NCI-H1436 (cell line): Measurements from ENCODE around the gene FAM53B.
A peak's percentile ranks its signal among the peaks of the same experiment; 100 is the strongest.
"Not testable (repeated sequence)": the region's sequence is repeated elsewhere in the genome, so short reads cannot be mapped to it uniquely, and the experiment has no call there.

Experiments
- DNase-seq: peaks from one replicate; lab custom pipeline; 2025; lab: John Stamatoyannopoulos, UW

Gene FAM53B

DNA sequence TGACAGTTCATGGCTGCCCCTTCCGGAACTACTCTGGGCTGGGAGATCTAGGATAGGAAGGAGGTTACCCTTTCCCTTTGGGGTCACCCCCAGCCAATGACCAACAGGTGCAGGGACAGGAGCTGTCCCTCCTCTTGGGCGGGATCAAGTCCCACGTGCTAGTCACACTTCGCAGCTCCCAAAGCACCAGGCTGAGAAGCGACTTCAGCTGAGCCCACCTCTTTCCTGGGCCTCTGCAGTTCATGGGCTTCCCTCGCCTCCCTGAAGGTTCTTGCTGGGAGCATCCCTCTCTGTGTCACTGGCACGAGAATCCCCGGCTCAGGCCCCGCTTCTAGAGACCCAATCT is 115.5 kb downstream of the FAM53B start:
- DNase-seq = no peak

DNA sequence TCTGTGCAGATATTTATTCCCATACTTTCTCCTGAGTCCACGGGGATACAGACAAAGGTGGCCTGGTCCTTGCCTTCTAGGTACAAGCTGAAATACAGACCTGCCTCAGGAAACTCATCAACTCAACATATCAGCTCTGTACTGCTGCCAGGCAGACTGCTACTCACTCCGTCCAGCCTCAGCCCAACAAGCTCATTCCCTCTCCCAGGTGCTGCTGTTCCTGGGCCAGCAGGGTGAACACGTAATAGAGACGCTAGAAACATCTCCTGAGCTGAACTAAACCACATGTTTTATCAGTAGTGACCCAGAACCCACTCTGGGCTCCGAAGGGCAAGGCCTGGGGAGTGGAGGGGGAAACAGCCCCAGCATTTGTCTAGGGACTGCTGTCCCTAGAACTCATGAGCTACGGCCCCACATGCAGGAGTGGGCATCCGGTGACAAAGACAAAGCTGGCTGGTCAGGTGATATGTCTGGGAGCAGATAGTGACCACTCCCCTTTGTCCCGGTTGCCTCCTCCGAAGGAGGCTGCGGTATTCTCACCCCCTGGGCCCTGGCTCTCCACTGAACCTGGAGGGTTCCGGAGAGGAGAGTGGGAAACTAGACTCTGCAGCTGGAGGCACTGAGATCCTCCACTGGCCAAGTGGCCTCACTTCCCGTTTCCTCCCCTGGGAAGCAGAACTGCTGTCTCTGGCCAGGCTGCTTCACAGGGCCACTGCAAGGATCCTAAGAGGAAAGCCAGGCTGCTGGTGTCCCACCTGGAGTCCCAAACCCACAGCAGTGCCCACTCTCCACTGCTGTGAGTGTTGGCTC is 116.1 kb downstream of the FAM53B start:
- DNase-seq = no peak

DNA sequence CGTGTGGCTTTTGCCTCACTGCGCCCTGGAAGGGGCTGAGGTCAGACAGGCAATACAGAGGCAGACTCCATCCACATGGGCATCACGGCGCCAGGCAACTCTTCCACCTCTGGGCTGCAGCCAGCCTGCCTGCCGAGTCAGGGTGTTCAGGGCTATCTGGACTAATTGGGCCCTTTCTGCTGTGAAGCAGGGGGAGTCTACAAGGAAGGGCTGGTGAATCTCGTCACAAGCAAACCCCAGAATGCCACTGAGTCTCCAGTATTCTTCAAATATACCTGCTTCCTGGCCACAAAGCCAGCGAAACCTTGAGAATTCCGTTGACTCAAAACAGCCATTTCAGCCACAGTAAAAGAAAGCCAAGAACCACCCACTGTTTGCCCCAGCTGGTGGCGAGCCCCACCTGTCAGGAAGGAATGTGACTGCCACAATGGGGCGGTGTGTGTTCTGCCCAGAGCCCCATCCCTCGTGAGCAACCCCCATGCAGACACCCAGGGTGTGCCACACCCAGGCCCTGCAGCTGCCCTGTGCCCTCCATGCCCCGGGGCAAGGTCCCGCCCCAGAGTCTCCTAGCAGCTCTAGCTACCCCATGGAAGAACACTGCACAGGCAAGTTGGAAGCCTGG is 117.3 kb downstream of the FAM53B start:
- no peak for DNase-seq

DNA sequence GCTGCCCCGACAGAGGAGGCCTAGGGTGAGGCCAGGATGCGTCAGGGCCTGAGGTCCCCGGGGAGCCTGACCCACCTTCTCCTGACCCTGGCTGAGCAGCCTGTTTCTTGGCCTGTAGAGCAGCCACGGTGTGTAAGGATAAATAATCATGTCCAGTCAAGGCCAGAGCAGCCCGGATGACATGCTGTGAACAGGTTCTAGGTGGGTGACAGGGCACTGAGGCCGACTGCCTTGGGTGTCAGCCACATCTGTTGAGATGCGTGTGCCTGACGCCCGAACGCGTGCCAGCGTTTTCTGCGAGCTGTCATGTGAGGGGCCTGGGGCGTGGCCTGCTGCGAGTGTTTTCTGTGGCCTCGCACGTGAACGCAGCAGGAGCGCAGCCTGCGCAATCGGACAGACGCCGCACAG is 118.3 kb downstream of the FAM53B start:
- DNase-seq = no peak

DNA sequence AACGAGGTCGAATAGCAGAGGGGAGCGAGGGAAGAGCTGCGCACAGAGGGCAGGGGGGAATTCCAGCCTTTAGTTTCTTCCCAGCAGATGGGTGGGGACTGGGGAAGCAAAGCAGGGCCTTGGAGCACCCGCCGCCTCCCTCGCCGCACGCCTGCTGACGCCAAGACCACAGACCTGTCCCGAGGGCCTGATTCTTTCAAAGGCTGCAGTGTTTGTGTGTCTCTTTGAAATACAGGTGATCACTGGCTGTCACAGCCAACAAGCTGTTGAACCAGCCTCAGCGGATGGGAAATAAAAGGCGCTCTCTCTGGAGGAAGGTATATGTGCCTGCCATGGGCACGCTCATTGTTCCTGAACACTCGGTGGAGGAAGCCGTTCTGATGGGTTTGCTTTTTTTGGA is 119.3 kb downstream of the FAM53B start:
- peak; percentile 38 for DNase-seq

DNA sequence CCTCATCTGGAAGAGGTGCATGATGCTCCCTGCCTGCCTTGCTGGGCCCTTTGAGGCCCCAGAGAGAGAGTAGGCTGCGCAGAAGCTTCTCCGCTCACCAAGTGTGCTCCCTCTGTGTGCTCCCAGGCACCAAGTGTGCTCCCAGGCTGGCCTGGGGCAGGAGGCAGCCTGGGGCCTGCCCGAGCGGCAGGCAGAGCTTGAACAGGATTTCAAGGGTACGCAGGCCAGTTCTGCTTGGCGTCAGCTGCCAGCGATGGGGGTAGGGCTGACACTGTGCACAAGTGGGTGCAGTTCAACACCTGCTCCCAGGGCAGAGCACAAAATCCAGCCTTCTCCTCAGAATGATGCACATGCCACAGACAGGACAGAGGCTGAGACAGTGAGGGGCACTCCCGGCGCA is 119.7 kb downstream of the FAM53B start:
- peak; percentile 23 for DNase-seq

DNA sequence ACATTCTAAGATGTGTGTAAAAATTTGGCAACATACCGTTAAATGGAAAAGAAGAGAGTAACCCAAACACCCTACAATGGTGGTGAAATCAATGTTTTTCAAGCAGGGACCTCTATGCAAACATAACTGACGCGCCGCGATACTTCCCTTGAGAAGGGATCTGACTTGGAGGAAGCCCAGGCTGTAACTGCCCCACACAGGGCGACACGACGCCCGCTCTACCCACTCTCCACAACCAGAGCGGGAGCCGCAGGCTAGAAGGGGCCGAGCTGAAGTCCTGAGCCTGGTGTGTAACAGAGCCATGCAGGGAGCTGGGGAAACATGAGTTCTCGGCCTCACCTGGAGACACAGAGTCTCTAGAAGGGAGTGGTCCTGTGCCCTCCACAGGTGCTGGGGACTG is 120.2 kb downstream of the FAM53B start:
- no peak for DNase-seq

DNA sequence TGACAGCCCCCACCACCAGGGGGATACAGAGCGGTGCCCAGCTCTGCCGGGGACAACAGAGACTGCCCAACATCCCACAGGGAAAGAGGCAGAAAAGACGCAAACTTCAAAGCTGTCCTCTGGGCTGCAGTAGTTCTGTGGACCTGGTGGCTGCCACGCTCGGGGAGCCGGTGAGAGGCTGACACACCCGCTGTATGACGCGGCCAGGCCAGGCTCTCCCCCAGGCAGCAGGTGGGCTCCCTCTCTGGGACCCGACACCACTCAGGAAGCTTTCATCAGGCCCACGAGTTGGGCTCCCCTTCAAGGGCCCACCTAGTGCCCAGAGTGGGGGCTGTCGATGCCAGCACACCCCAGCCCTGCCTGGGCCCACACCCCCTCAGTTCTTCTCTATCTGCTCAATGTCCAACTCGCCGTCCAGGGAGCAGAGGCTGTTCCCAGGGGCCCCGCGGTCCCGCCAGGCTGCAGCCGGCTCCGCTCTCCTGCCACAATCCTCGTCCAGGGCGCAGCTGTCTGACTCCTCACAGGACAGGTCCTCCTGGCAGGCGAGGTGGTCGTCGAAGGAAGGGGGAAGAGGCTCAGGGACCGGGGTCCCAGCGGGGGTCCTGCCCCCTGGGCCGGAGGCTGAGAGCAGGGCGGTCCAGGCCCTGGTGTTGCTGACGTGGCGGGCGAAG is 121.2 kb downstream of the FAM53B start:
- no peak for DNase-seq

DNA sequence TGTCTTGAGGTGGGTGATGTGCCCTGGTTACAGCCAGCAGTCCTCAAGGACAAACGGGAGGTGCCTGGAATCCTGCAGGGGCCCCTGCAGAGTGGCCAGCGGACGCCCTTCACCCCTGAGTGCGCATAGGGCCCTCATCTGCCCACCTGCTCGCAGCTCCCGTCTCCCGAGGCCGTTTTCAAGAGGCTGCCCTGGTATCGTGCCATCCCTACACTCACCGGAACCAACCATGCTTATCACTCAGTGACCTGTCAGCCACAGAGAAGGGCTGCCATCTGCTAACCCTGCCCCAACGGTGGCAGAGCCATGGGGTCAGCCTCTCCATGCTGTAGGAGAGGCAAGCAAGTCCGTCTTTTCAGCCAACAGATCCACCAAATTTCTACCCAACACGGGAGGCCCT is 122.0 kb downstream of the FAM53B start:
- DNase-seq = no peak

DNA sequence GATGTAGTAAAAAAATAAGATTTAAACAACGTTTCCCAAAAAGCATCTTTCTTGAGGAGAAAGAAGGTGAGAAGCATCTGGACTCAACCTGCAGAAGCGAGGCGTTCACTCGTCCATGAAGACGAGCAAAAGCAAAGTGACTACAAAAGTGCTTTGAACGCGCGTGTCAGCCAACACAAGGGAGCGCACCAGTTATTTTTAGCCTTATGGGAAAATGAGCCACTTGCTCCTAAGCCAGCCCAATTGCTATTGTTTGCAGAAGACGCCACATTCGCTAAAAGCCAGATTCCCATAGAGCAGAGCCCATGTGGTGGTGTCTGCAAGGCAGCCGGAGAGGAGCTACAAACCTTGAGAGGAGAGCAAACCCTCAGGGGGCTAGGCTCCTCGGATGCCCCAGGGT is 122.5 kb downstream of the FAM53B start:
- DNase-seq = no peak

DNA sequence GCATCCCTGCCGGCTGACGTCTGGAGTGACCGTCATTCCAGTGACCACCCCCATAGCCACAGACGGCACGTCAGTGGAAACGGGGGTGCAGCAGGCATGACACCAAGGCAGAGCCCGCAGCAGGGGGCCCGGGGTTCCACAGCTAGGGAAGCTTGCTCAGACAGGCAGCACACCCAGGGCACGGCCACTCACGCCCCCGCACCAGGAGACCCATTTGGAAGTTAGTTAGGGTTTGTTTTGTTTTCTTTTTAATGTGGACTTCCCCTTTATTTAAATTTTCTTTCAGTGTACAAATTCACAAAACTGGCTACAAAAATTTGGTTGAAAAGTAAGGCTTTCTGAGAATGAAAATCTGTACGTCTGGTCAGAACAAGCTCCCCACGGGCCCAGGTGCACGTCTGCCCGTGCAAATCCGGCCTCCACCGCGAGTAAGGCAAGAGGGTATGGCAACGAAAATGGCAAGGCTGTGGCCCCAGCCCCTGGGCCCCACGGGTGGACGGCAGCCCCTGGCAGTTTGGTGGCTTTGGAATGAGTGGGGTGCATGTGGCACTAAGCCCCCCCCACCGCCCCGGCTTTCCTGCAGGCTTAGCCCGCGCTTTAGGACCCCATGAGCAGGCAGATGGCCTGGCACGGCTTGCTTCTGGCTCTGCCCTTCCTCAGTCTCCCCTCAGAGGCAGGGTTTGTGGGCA is 124.2 kb downstream of the FAM53B start:
- no peak for DNase-seq

DNA sequence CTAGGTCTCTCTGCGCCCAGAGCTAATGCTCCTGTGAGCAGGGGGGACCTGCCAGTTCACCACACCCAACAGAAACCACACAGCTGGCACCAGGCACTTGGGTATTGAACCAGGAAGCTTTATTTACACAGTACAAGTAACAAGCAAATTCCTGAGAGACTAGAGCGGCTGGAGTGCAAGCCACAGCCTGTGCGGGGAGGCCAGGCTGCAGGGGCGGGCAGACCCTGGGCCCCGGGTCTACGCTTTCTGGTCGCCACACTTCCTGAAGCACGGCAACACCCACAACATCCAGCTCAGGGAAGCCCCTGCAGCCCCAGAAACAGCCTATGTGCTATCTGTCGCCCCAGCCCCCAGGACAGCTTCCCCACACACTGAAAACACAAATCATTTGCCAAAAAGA is 125.0 kb downstream of the FAM53B start:
- DNase-seq = peak; percentile 21

DNA sequence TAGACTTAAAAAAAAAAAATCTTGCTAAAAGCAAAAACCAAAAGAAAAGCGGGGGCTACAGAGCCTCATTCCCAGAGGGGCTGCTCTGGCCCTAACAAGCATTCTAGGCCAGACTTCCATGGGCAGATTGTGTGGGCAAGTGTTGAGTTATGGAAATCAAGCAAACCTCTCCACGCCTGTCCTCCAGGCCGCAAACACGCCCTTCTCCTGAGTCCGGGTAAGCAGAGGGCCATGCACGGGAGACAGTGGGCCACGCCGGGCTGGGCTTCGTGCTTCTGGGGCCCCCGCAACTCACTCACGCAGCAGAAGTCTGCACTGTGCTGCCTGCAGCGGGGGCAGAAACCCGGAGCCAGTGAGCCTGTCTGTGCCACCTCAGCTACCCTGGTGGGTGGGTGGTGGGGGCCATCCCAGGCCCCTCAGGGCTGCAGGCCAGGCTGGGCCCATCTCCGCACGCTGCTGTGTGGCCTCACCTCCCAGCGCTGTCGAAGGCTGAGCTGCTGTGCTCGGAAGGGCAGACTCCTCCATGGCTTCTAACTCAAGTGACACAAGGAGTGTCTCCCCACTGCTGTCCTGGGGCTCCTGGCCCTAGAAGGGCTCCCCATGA is 125.6 kb downstream of the FAM53B start:
- no peak for DNase-seq

DNA sequence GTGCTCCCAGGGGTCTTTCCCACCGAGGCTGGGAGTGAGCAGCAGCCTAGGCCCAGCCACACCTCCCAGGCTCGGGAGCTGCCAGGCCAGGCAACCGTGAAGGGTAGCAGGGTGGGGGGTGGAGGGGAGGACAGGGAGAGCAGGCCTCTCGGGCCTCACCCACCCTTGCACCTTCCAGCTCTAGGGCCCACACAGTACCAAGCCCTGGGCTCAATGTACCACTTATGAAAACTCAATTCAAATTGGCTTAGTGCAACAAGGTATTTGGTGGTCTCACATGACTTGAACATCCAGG is 127.4 kb downstream of the FAM53B start:
- no peak for DNase-seq

DNA sequence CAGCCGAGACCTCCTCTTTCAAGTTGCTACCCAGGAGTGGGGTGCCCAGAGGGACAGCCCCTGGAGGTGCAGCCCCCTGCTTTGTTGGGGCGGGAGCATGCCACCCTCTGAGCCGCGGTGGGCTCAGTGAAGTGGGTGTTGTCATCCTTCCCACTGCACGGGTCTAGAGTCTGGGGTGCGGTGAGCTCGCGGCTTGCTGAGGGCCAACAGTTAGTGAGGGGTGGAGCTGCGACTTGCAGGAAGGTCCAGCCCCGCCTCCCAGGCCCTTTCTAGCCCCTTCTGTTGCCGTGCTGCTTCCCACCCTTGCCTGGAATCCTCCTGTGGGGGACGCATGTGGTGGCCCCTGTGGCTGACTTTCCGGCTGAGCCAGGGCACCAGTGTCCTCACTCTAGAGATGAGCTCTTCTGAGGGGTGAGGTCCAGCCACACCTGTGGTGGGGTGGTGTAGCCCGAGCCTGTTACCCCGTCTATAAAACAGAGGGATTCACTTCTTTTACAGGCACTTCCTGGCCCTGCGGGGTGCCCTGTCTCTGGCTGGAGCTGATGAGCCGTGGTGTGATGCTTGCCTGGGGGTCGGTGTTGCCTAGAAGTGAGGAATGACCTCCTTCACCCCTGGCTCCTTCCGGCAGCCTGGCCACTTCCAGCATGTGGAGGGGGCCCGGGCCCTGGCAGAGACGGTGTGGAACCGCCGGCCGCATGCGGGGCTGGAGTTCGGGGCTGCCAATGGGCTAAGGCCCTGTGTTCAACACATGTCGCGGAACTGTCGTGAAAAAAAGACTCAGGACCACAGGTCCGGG is 127.9 kb downstream of the FAM53B start:
- DNase-seq = no peak

DNA sequence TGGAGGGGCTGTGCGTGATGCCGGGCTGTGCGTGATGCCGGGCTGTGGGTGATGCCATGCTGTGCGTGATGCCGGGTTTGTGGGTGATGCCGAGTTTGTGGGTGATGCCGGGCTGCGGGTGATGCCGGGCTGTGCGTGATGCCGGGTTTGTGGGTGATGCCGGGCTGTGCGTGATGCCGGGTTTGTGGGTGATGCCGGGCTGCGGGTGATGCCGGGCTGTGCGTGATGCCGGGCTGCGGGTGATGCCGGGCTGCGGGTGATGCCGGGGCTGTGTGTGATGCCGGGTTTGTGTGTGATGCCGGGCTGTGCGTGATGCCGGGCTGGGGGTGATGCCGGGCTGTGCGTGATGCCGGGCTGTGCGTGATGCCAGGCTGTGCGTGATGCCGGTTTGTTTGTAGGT is 128.9 kb downstream of the FAM53B start:
- no peak for DNase-seq

DNA sequence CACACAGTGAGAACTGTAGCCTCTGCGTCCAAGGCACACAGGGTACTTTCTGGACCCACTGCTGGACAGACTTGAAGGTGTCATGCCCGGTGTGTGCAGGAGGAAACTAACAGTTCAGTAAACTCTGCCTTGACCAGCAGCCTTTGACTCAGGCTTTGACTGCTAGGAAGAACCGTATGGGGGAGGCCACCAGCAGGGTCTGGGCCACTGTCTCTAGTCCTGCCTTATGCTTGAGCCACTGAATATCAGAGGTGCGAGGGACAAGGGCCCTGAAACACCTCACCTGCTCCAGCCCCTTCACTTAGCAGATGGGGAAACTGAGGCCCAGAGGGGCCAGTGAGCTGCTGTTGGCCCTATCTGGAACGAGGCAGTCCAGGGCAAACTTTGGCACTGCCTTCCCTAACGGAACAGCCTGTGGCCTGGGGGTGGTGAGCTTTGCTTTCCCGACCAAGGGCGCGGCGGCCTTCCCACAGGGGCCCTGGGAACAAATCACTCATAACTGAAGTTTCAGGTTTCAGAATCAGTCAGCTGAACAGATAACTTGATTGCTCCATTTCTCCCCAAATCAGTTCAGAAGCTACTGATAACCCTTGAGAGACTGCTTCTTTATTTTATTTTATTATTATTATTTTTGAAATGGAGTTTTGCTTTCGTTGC is 130.0 kb downstream of the FAM53B start:
- no peak for DNase-seq

DNA sequence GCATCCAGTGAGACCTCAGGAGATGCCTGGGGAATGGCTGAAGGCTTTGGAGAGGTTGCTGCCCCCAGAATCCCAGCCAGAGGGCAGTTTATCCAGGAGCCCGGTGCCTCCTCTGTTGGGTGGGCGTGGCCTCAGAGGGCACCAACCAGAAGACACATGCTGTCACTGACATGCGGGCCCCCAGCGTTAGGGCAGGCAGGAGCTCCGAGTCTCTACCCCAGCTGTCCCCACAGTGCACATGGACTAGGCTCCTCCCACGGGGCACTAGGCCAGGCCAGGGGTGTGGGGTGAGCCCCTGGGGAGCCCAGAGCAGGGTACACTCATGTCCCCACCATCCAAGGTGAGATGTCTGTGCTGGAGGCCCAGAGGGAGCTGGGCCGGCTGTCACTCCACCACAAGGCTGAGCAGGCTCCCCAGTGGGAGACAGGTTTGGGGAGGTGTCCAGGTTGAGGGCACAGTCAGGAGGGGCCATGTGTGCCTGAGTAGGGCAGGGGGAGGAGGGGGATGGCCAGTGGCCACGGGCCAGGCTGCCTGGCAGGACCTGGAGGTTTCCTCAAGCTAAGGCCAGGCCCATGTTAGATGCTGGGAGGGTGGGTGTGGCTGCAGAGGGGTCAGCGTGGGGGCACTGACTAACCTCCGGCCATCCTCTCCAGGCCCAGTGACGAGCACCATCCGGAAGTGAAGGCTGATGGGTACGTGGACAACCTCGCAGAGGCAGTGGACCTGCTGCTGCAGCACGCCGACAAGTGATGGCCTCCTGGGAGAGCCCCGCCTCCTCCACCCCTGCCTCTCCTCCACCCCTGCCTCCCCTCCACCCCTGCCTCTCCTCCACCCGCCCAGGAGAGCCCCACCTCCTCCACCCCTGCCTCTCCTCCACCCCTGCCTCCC is 131.3 kb downstream of the FAM53B start:
- DNase-seq = peak; percentile 46

DNA sequence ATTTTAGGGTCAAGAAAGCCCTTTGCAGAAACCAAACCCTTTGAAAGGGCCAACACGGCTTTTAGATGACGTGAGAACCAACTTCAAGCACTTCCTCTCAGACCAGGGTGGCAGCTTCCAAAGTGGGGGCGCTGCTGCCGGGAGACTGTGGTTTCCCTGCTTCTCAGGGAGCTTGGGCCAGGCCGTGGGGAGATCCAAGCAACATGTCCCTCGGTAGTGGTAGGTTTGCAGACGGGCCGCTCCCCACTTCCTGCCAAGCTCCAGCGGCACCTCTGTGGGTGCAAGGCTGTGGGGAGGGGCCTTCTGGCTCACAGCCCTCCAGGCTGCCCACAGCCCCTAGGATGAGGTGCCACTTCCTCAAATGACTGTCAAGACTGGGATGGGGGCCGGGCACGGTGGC is 132.4 kb downstream of the FAM53B start:
- DNase-seq = no peak

DNA sequence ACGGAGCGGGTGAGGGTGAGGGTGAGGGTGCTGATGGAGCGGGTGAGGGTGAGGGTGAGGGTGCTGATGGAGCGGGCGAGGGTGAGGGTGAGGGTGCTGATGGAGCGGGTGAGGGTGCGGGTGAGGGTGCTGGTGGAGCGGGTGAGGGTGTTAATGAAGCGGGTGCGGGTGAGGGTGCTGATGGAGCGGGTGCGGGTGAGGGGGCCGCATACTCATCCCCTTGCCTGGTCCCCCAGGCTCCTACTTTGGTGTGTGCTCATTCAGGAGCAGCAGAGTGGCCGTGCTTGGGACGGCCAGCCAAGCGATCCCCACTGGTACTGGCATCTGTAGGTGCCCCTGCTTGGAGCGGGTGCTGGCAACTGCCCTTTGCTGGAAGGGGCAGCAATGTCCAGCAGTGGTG is 133.3 kb downstream of the FAM53B start:
- not testable (repeated sequence) for DNase-seq
